ENCODE data around the gene CDH18.
A peak's percentile ranks its signal among the peaks of the same experiment; 100 is the strongest.

The CDH18 gene

DNA sequence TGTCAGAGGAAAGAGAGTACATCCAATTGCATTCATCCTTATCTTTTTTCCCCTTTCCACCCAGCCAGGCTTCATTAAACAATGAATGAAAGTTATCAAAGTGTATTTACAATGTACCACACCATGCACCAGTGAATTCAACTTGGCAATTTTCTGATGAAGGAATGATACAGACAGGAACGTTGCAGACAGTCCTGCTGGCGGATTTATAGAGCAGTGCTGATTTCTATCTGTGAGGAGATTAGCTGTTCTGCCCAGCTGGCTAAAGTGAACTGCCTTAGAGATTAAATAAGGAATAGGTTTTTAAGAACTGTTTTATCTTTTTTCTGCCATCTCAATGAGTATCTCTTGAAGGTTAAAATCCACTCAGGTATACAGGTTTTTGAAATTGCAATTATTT lies 403.9 kb downstream of the CDH18 start:
- TF ChIP-seq, protein P1, sequence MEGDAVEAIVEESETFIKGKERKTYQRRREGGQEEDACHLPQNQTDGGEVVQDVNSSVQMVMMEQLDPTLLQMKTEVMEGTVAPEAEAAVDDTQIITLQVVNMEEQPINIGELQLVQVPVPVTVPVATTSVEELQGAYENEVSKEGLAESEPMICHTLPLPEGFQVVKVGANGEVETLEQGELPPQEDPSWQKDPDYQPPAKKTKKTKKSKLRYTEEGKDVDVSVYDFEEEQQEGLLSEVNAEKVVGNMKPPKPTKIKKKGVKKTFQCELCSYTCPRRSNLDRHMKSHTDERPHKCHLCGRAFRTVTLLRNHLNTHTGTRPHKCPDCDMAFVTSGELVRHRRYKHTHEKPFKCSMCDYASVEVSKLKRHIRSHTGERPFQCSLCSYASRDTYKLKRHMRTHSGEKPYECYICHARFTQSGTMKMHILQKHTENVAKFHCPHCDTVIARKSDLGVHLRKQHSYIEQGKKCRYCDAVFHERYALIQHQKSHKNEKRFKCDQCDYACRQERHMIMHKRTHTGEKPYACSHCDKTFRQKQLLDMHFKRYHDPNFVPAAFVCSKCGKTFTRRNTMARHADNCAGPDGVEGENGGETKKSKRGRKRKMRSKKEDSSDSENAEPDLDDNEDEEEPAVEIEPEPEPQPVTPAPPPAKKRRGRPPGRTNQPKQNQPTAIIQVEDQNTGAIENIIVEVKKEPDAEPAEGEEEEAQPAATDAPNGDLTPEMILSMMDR (IDR thresholded peaks at IDR 0.05; ENCODE audit: low read depth, low read length) = no peak
- H3K4me3 ChIP-seq (ENCODE audit: low read depth, low read length) = no peak overlapping the region
- in situ Hi-C loops (cut with HindIII; ENCODE audit: low sequenced_read_pairs) = no loop called here
- DNase-seq (ENCODE audit: low read depth, low spot score) = no peak

DNA sequence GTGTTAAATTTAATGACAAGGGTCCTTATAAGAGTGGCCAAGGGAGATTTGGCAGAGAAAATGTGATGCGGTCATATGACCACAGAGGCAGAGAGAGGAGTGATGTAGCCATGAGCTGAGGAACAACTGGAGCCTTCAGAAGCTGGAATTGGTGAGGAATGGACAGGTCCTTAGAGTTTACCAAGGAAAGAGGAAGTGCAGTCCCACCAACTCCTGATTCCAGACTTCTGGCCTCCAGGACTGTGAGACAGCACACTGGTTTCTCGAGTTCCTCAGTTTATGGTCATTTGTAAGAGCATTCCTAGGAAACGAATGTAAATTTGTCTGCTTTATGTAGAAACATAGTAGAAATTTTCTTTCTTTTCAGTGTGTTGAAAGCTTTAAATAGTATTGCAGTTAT lies 410.1 kb downstream of the CDH18 start:
- no peak for DNase-seq (ENCODE audit: low read depth, low spot score)
- no peak overlapping the region for H3K4me3 ChIP-seq (ENCODE audit: low read depth, low read length)
- in situ Hi-C loops (cut with HindIII; ENCODE audit: low sequenced_read_pairs) = no loop called here
- TF ChIP-seq, protein P1 (IDR thresholded peaks at IDR 0.05; ENCODE audit: low read depth, low read length) = no peak

DNA sequence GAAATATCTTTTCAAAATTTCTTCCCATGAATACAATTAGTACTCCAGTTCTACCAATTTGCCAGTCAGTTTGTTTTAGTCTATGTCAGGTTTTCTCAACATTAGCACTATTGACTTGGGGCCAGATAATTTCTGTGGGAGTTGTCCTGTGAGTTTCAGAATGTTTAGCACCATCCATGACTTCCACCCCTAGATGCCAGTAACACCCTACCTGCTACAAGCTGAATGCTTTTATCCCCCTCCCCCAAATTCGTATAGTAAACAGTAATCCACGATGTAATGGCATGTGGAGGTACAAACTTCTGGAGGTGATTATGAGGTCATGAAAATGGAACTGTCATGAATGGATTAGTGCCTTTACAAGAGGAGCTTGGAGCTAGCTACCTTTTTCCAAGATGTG lies 420.0 kb downstream of the CDH18 start:
- no peak overlapping the region for H3K4me3 ChIP-seq (ENCODE audit: low read depth, low read length)
- DNase-seq (ENCODE audit: low read depth, low spot score) = no peak
- TF ChIP-seq, protein P1 (IDR thresholded peaks at IDR 0.05; ENCODE audit: low read depth, low read length) = no peak
- in situ Hi-C loops (cut with HindIII; ENCODE audit: low sequenced_read_pairs) = no loop called here

DNA sequence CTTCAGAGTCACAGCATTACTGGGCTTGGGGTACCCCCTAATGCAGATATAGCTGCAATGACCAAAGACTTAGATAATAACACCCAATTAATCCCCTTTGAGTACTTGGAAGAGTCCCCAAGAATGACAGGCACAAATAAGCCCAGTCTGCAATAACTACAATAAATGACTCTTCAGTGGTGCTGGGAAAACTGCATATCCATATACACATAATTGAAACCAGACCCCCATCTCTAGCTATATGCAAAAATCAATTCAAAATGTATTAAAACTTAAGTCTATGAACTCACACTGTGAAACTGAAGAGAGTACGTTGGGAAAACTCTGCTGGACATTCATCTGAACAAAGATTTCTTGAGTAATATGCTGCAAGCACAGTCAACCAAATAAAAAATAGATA lies 422.5 kb downstream of the CDH18 start:
- H3K4me3 ChIP-seq (ENCODE audit: low read depth, low read length) = no peak overlapping the region
- TF ChIP-seq, protein P1 (IDR thresholded peaks at IDR 0.05; ENCODE audit: low read depth, low read length) = no peak
- in situ Hi-C loops (cut with HindIII; ENCODE audit: low sequenced_read_pairs) = no loop called here
- no peak for DNase-seq (ENCODE audit: low read depth, low spot score)

DNA sequence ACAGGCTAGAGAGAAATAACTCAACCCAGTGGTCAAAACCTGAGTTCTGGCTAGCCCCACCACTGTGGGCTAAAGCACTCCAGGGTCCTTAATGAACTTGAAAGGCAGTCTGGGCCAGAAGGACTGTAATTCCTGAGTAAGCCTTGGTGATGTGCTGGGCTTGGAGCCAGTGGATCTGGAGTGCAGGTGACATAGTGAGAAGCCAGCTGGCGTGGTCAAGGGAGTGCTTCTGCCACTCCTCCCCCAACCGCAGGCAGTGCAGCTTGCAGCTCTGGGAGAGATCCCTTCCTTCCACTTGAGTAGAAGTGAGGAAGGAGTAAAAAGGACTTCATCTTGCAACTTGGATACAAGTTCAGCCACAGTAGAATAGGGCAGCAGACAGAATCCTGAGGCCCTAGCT lies 424.0 kb downstream of the CDH18 start:
- TF ChIP-seq, protein P1 (IDR thresholded peaks at IDR 0.05; ENCODE audit: low read depth, low read length) = no peak
- H3K4me3 ChIP-seq (ENCODE audit: low read depth, low read length) = no peak overlapping the region
- in situ Hi-C loops (cut with HindIII; ENCODE audit: low sequenced_read_pairs) = no loop called here
- DNase-seq (ENCODE audit: low read depth, low spot score) = peak; percentile 9

DNA sequence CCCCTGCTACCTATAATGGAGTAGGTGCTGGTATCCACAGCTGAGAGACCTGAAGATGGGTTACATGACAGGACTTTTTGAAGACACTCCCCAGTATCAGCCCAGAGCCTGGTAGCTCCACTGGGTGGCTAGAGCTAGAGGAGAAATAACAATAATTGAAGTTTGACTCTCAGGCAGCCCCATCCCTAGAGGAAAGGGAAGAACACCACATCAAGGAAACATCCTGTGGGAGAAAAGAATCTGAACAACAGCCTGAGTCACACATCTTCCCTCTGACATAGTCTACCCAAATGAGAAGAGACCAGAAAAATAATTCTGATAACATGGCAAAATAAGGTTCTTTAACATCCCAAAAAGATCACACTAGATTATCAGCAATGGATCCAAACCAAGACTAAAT lies 432.1 kb downstream of the CDH18 start:
- in situ Hi-C loops (cut with HindIII; ENCODE audit: low sequenced_read_pairs) = no loop called here
- TF ChIP-seq, protein P1 (IDR thresholded peaks at IDR 0.05; ENCODE audit: low read depth, low read length) = no peak
- DNase-seq (ENCODE audit: low read depth, low spot score) = peak; percentile 32
- no peak overlapping the region for H3K4me3 ChIP-seq (ENCODE audit: low read depth, low read length)

DNA sequence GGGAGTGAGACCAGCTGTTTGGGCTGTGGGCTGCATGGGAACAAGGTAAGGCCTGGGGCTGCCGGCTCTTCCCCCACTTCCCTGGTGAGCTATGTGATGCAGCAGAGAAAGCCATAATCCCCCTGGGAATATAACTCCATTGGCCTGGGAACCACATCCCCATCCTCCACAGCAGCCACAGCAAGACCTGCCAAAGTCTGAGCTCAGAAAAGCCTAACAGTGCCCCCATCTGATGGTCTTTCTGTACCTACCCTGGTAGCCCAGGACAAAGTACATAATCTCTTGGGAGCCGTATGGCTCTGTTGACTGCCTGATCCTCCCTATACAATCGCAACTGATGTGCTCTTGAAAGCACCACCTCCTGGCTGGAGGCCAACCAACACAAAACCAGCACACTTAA lies 432.6 kb downstream of the CDH18 start:
- H3K4me3 ChIP-seq (ENCODE audit: low read depth, low read length) = no peak overlapping the region
- in situ Hi-C loops (cut with HindIII; ENCODE audit: low sequenced_read_pairs) = no loop called here
- TF ChIP-seq, protein P1 (IDR thresholded peaks at IDR 0.05; ENCODE audit: low read depth, low read length) = no peak
- DNase-seq (ENCODE audit: low read depth, low spot score) = no peak

Measured in astrocyte of the spinal cord (primary cell).